ENCODE results near the gene CADPS2. TPM values are rescaled to one million over a fixed set of nuclear protein-coding genes. Genes with fewer than 3 reads are reported as not detected.

The CADPS2 gene
- total and polyA plus RNA-seq, 2 of the 8 experiments (the other 6 are each of a cell fraction or from before 2014, with no cell fraction given), result 8.9 to 22.3 TPM

DNA sequence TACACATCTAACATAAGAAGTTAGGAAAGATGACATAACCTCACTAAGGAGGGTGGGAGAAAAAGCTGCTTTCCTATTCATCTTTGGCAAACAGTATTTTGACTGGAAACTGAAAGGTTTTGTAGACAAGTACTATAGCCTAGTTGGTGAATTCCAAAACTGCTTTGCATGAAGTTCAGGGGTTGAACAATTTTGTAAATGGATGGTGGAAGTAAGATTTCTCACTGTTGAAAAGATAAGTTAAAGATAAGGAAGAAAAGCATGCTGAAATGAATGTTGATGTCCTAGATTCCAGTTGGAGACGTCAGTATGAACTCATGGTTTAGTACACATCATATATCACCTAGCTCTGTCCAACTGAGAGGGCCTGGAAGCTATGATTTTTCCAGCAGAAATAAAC lies 422.6 kb downstream of the CADPS2 start:
- H4K8ac ChIP-seq (ENCODE audit: extremely low read depth, insufficient read depth, low read length), result no peak overlapping the region
- no peaks in the 10 kb centered on the region for H3K9me3 ChIP-seq (ENCODE audit: insufficient read depth in 2 of 2, low read depth in 1 of 2, low read length in 1 of 2)
- H3K9ac ChIP-seq (replicated peaks in 1 of 4; ENCODE audit: extremely low read depth in 1 of 4, low read depth in 3 of 4, low read length in 3 of 4), result no peak overlapping the region
- H4K5ac ChIP-seq (ENCODE audit: insufficient read length, low read depth, low read length), result no peak overlapping the region
- H2BK20ac ChIP-seq (ENCODE audit: low read length), result no peak overlapping the region
- no peak overlapping the region for H3K23ac ChIP-seq (ENCODE audit: insufficient read length)
- H3K18ac ChIP-seq (ENCODE audit: extremely low read depth, low read length), result no peak overlapping the region
- H3K4ac ChIP-seq (replicated peaks; ENCODE audit: insufficient read length, low read depth, low read length), result no peak overlapping the region
- H2BK120ac ChIP-seq (replicated peaks; ENCODE audit: low read depth, low read length), result no peak overlapping the region
- no peaks in the 10 kb centered on the region for H4K20me1 ChIP-seq (replicated peaks in 1 of 2; ENCODE audit: control insufficient read depth in 1 of 2, insufficient read depth in 2 of 2, low read length in 2 of 2)
- no peak overlapping the region for H3K56ac ChIP-seq (replicated peaks; ENCODE audit: insufficient read length, low read depth, low read length)
- H3K4me2 ChIP-seq (ENCODE audit: insufficient read depth in 1 of 2, low read depth in 2 of 2, low read length in 2 of 2), result no peak overlapping the region
- H3K79me2 ChIP-seq (ENCODE audit: control insufficient read depth in 1 of 2, insufficient read depth in 2 of 2, low read length in 2 of 2), result no peaks in the 10 kb centered on the region
- H3K14ac ChIP-seq (ENCODE audit: insufficient read length), result no peak overlapping the region
- TF ChIP-seq, protein P1, sequence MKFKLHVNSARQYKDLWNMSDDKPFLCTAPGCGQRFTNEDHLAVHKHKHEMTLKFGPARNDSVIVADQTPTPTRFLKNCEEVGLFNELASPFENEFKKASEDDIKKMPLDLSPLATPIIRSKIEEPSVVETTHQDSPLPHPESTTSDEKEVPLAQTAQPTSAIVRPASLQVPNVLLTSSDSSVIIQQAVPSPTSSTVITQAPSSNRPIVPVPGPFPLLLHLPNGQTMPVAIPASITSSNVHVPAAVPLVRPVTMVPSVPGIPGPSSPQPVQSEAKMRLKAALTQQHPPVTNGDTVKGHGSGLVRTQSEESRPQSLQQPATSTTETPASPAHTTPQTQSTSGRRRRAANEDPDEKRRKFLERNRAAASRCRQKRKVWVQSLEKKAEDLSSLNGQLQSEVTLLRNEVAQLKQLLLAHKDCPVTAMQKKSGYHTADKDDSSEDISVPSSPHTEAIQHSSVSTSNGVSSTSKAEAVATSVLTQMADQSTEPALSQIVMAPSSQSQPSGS (IDR thresholded peaks at IDR 0.05; ENCODE audit: low read length), result no peak
- TF ChIP-seq TCF12 (IDR thresholded peaks at IDR 0.05; ENCODE audit: low read depth, low read length) (no peak), POLR2AphosphoS5 (IDR thresholded peaks at IDR 0.05; ENCODE audit: low read depth, low read length) (no peak), EP300 (IDR thresholded peaks at IDR 0.05; ENCODE audit: borderline replicate concordance in 1 of 2, low read depth in 2 of 2, low read length in 2 of 2) (no peak), CEBPB (IDR thresholded peaks at IDR 0.05; ENCODE audit: low read depth, low read length) (no peak), SP2 (IDR thresholded peaks at IDR 0.05; ENCODE audit: low read length) (no peak), CBX5 (IDR thresholded peaks at IDR 0.05; ENCODE audit: low read depth, low read length) (no peak), NRF1 (IDR thresholded peaks at IDR 0.05; ENCODE audit: low read depth, low read length) (no peak), SUZ12 (IDR thresholded peaks at IDR 0.05; ENCODE audit: low read length) (no peak), TAF7 (optimal IDR thresholded peaks at IDR 0.05; ENCODE audit: borderline replicate concordance, low read depth, low read length) (no peak), POU5F1 (IDR thresholded peaks at IDR 0.05; ENCODE audit: low read depth, low read length) (no peak)
- TF ChIP-seq, protein P2, sequence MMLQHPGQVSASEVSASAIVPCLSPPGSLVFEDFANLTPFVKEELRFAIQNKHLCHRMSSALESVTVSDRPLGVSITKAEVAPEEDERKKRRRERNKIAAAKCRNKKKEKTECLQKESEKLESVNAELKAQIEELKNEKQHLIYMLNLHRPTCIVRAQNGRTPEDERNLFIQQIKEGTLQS (IDR thresholded peaks at IDR 0.05; ENCODE audit: insufficient read depth, low read depth, low read length), result no peak
- no peaks in the 10 kb centered on the region for H3K79me1 ChIP-seq (ENCODE audit: low read depth, low read length)
- peak; percentile 28 for FAIRE-seq
- no peaks in the 10 kb centered on the region for H3K23me2 ChIP-seq (ENCODE audit: low read depth, low read length)
- H2BK5ac ChIP-seq (ENCODE audit: low read depth, low read length), result no peak overlapping the region
- WGBS, 2 experiments (ENCODE audit: extremely low coverage in 1 of 2, insufficient coverage in 1 of 2, insufficient read length in 1 of 2, insufficient replicate concordance in 2 of 2, low coverage in 1 of 2, low lambda C conversion rate in 2 of 2, missing lambda C conversion rate in 1 of 2), result 81% methylated on average over 1 of the region's 1 CpG; no CpG with 5 or more reads in 1 of the 2 experiments
- H4K91ac ChIP-seq (replicated peaks; ENCODE audit: insufficient read length, low read length), result no peak overlapping the region
- H3K27me3 ChIP-seq (replicated peaks in 1 of 4; ENCODE audit: control insufficient read depth in 3 of 4, extremely low read depth in 1 of 4, insufficient read depth in 3 of 4, low read length in 3 of 4), result peaks cover 0 to 1% (median 0%) of the 10 kb centered on the region in 4 experiments; a peak in 1 of 7 replicates
- DNase-seq (ENCODE audit: low read depth in 1 of 2, low spot score in 2 of 2), result no peak
- no peak overlapping the region for H2BK15ac ChIP-seq (ENCODE audit: low read length)
- H3K4me1 ChIP-seq (replicated peaks in 1 of 4; ENCODE audit: control insufficient read depth in 3 of 4, insufficient read depth in 4 of 4, low read length in 3 of 4), result peaks cover 0 to 5% (median 2%) of the 10 kb centered on the region in 4 experiments; a peak in 4 of 7 replicates
- H2AK5ac ChIP-seq (ENCODE audit: low read depth, low read length), result no peak overlapping the region
- ChIA-PET POLR2A (ENCODE audit: partially characterized antibody) (interaction anchor here (1.2 kb wide), 1 partner anchor 9 kb away, joined by 4 read pairs; no protein-coding TSS in a partner anchor), CTCF (ENCODE audit: partially characterized antibody) (interaction anchor here (0.8 kb wide), 1 partner anchor 11 kb away, joined by 3 read pairs; no protein-coding TSS in a partner anchor)
- no peaks in the 10 kb centered on the region for H3K36me3 ChIP-seq (ENCODE audit: control insufficient read depth in 2 of 4, insufficient read depth in 4 of 4, low read length in 3 of 4)
- H2BK12ac ChIP-seq (ENCODE audit: low read depth, low read length), result no peak overlapping the region
- H3K27ac ChIP-seq (ENCODE audit: low read depth, low read length), result no peak overlapping the region
- no peak overlapping the region for H3K4me3 ChIP-seq (ENCODE audit: extremely low read depth in 1 of 4, insufficient read depth in 2 of 4, low read depth in 3 of 4, low read length in 4 of 4)
- H2AFZ ChIP-seq (ENCODE audit: low read length), result no peak overlapping the region

Data from H1 (cell line).